ENCODE measurements around the gene HABP4. TPM values are rescaled to one million over a fixed set of nuclear protein-coding genes. Genes with fewer than 3 reads are reported as not detected.

The HABP4 gene
- total and polyA plus RNA-seq, 2 of the 4 experiments (the other 2 are of a cell fraction) = 5.2 to 10.6 TPM

GRCh38 chr9:96524764-96525163 lies 74.8 kb downstream of the HABP4 start:
- H3K14ac ChIP-seq (replicated peaks; ENCODE audit: low read depth, low read length) = no peak overlapping the region
- H2AK5ac ChIP-seq (ENCODE audit: low read depth, low read length) = no peak overlapping the region
- no peaks in the 10 kb centered on the region for H3K9me3 ChIP-seq (ENCODE audit: control insufficient read depth, insufficient read depth, low read length)
- H4K20me1 ChIP-seq (ENCODE audit: insufficient read depth, low read length) = no peaks in the 10 kb centered on the region
- no peak overlapping the region for H3K27ac ChIP-seq (ENCODE audit: insufficient read depth, low read length)
- H3K36me3 ChIP-seq (ENCODE audit: control insufficient read depth, insufficient read depth, low read length) = peaks cover 12% of the 10 kb centered on the region
- no peak overlapping the region for H3K4me3 ChIP-seq (ENCODE audit: insufficient read depth, low read depth, low read length)
- H3K9me1 ChIP-seq (ENCODE audit: insufficient read depth, low read length) = no peaks in the 10 kb centered on the region; the same call in 1 of the 2 replicates
- no peak overlapping the region for H4K91ac ChIP-seq (ENCODE audit: insufficient read depth, low read depth, low read length)
- no peak overlapping the region for H2AK9ac ChIP-seq (replicated peaks; ENCODE audit: low read depth, low read length, poor library complexity)
- no peak overlapping the region for H3K56ac ChIP-seq (ENCODE audit: extremely low read depth, insufficient read depth, low read length)
- intact Hi-C loops (cut with micrococcal nuclease) = no loop called here
- H2AFZ ChIP-seq (replicated peaks; ENCODE audit: low read length, poor library complexity) = no peak overlapping the region
- DNase-seq = no peak
- H4K5ac ChIP-seq (ENCODE audit: low read depth, low read length) = no peak overlapping the region
- no peak overlapping the region for H2BK120ac ChIP-seq (ENCODE audit: low read depth, low read length)
- ATAC-seq (ENCODE audit: low read depth) = no peak
- no peak overlapping the region for H3K18ac ChIP-seq (ENCODE audit: low read depth, low read length)
- dilution Hi-C loops (cut with HindIII; ENCODE audit: low sequenced_read_pairs, unreplicated experiment) = no loop called here
- no peak overlapping the region for H2BK15ac ChIP-seq (ENCODE audit: low read depth, low read length)
- H3K4me2 ChIP-seq (ENCODE audit: low read depth, low read length) = no peak overlapping the region
- H3K4me1 ChIP-seq (ENCODE audit: control insufficient read depth, insufficient read depth, low read length) = no peaks in the 10 kb centered on the region
- H2BK5ac ChIP-seq (ENCODE audit: low read depth, low read length, poor library complexity, severe bottlenecking) = no peak overlapping the region
- ChIA-PET POLR2A (ENCODE audit: unreplicated experiment) (no interaction called here), CTCF (no interaction called here)
- BruUV-seq (replicated peaks) = no TSS peak
- in situ Hi-C loops (cut with MboI; ENCODE audit: low sequenced_read_pairs) = no loop called here
- H3K9ac ChIP-seq (ENCODE audit: low read depth, low read length) = no peak overlapping the region
- WGBS, 2 experiments (ENCODE audit: extremely low coverage in 2 of 2, insufficient read length in 1 of 2) = 75% methylated on average over 1 of the region's 2 CpGs; no CpG with 5 or more reads in 1 of the 2 experiments
- H3K27me3 ChIP-seq (ENCODE audit: control insufficient read depth, insufficient read depth, low read length) = no peaks in the 10 kb centered on the region
- TF ChIP-seq RAD21 (IDR thresholded peaks at IDR 0.05; ENCODE audit: low read length) = no peak
- no peak for TF ChIP-seq CEBPB (IDR thresholded peaks at IDR 0.05; ENCODE audit: low read depth, low read length)
- TF ChIP-seq RCOR1 (IDR thresholded peaks at IDR 0.05; ENCODE audit: insufficient replicate concordance, low read length) = no peak
- TF ChIP-seq MXI1 (IDR thresholded peaks at IDR 0.05; ENCODE audit: borderline replicate concordance, low read depth, low read length) = no peak
- TF ChIP-seq POLR2A (IDR thresholded peaks at IDR 0.05; ENCODE audit: low read depth, low read length) = no peak
- no peak for TF ChIP-seq RFX5 (IDR thresholded peaks at IDR 0.05; ENCODE audit: low read depth, low read length)
- no peak for TF ChIP-seq USF2 (IDR thresholded peaks at IDR 0.05; ENCODE audit: low read depth, low read length)
- no peak for TF ChIP-seq CTCF (conservative IDR thresholded peaks at IDR 0.05; ENCODE audit: low read depth, low read length)
- no peak overlapping the region for H3K4ac ChIP-seq (ENCODE audit: low read depth, low read length)
- H3K79me1 ChIP-seq (ENCODE audit: low read depth in 1 of 2, low read length in 2 of 2) = no peaks in the 10 kb centered on the region
- H2BK20ac ChIP-seq (ENCODE audit: low read depth, low read length) = no peak overlapping the region
- no peak overlapping the region for H4K8ac ChIP-seq (ENCODE audit: low read depth in 2 of 2, low read length in 2 of 2)
- no peak overlapping the region for H3K23ac ChIP-seq (ENCODE audit: low read depth, low read length)
